OCI-LY1 (cell line): ENCODE data around the gene GPR183.
"Not testable (repeated sequence)": the region's sequence is repeated elsewhere in the genome, so short reads cannot be mapped to it uniquely, and the experiment has no call there.

Source experiments
- H2AFZ ChIP-seq: fragments of 200-600 bp; sonication (generic), shearing (Covaris generic); 2 replicates; pipeline ENCODE4 v1.6.0; 2014; ENCODE audit warnings: antibody characterized with exemption, mild to moderate bottlenecking, low read length
- H3F3A ChIP-seq: fragments of 200-600 bp; sonication (generic), shearing (Covaris generic); 2 replicates; pipeline ENCODE4 v1.6.0; 2014; ENCODE audit warnings: mild to moderate bottlenecking, antibody characterized with exemption, low read length, moderate library complexity; ENCODE audit not compliant: insufficient read depth
- H3K27ac ChIP-seq: fragments of 200-600 bp; sonication (generic); 2 replicates; pipeline ENCODE4 v1.5.1; 2014; ENCODE audit warnings: low read length, mixed run types, mild to moderate bottlenecking, low read depth; ENCODE audit not compliant: poor library complexity, severe bottlenecking
- H3K27me3 ChIP-seq: fragments of 200-600 bp; sonication (generic); 2 replicates; pipeline ENCODE4 v1.6.0; 2014; ENCODE audit warnings: antibody characterized with exemption, mild to moderate bottlenecking, low read length, moderate library complexity; ENCODE audit not compliant: insufficient read depth
- H3K36me3 ChIP-seq: fragments of 200-600 bp; sonication (generic); 2 replicates; pipeline ENCODE4 v1.6.1; 2014; ENCODE audit warnings: mild to moderate bottlenecking, antibody characterized with exemption, low read length, moderate library complexity, mixed read lengths; ENCODE audit not compliant: insufficient read depth
- H3K4me1 ChIP-seq: fragments of 200-600 bp; sonication (generic); 2 replicates; pipeline ENCODE4 v1.5.1; 2014; ENCODE audit warnings: mild to moderate bottlenecking, low read length, moderate library complexity; ENCODE audit not compliant: insufficient read depth, severe bottlenecking
- H3K4me2 ChIP-seq: fragments of 200-600 bp; sonication (generic), shearing (Covaris generic); 2 replicates; pipeline ENCODE4 v1.6.1; 2014; ENCODE audit warnings: low read length
- H3K4me3 ChIP-seq: fragments of 200-600 bp; sonication (generic); 2 replicates; pipeline ENCODE4 v1.5.1; 2014; ENCODE audit warnings: low read length, low read depth, mild to moderate bottlenecking, mixed read lengths; ENCODE audit not compliant: poor library complexity, severe bottlenecking
- H3K79me2 ChIP-seq: fragments of 200-600 bp; shearing (Covaris generic); 2 replicates; pipeline ENCODE4 v1.6.1; 2016; ENCODE audit warnings: mixed run types, low read length, mixed read lengths; ENCODE audit not compliant: insufficient read depth
- H3K9ac ChIP-seq: fragments of 200-600 bp; sonication (generic), shearing (Covaris generic); 2 replicates; pipeline ENCODE4 v1.6.1; 2014; ENCODE audit warnings: mild to moderate bottlenecking, low read length, mixed read lengths
- H3K9me2 ChIP-seq: fragments of 200-600 bp; sonication (generic), shearing (Covaris generic); 2 replicates; pipeline ENCODE4 v1.6.1; 2014; ENCODE audit warnings: low read depth, mild to moderate bottlenecking, low read length, mixed read lengths
- H3K9me3 ChIP-seq: fragments of 200-600 bp; shearing (Covaris generic); 2 replicates; pipeline ENCODE4 v1.6.1; 2014; ENCODE audit warnings: low read length, mixed read lengths
- H4K20me1 ChIP-seq: fragments of 200-600 bp; sonication (generic), shearing (Covaris generic); 2 replicates; pipeline ENCODE4 v1.6.0; 2016; ENCODE audit warnings: mild to moderate bottlenecking, low read length; ENCODE audit not compliant: insufficient read depth
- CTCF ChIP-seq: fragments of 200-600 bp; sonication (generic), shearing (Covaris generic); IDR thresholded peaks from 2 replicates; pipeline ENCODE4 v1.5.1; 2017; ENCODE audit warnings: mild to moderate bottlenecking, antibody characterized with exemption, low read length, moderate library complexity, mixed read lengths
- EZH2 ChIP-seq: fragments of 200-600 bp; sonication (generic), shearing (Covaris generic); IDR thresholded peaks from 2 replicates; pipeline ENCODE4 v1.8.0; 2017; ENCODE audit warnings: borderline replicate concordance, mixed run types, mild to moderate bottlenecking, antibody characterized with exemption, low read length, moderate library complexity, mixed read lengths

GPR183 gene

GRCh38 chr13:99254830-99255229, 52.4 kb downstream of the GPR183 start:
- Histone ChIP-seq H2AFZ (no peak overlapping the region), H4K20me1 (no peaks in the 10 kb centered on the region), H3K79me2 (peaks cover 25% of the 10 kb centered on the region), H3F3A (no peaks in the 10 kb centered on the region), H3K9me3 (no peaks in the 10 kb centered on the region), H3K36me3 (peaks cover 32% of the 10 kb centered on the region), H3K4me3 (no peak overlapping the region), H3K9me2 (no peaks in the 10 kb centered on the region), H3K27me3 (no peaks in the 10 kb centered on the region), H3K27ac (no peak overlapping the region), H3K4me1 (peaks cover 43% of the 10 kb centered on the region), H3K4me2 (no peak overlapping the region), H3K9ac (no peak overlapping the region)
- no peak for TF ChIP-seq CTCF
- TF ChIP-seq EZH2, result no peak

- TF ChIP-seq EZH2 (no peak), CTCF (no peak)
- no peak overlapping the region for H3K4me3 ChIP-seq
These were observed 55.3 kb downstream of the GPR183 start for GRCh38 chr13:99251921-99252320.

GRCh38 chr13:99250982-99251825, 56.0 kb downstream of the GPR183 start:
- Histone ChIP-seq H2AFZ (no peak overlapping the region), H3K4me1 (peaks cover 10% of the 10 kb centered on the region), H3F3A (no peaks in the 10 kb centered on the region), H3K9me2 (no peaks in the 10 kb centered on the region), H3K4me3 (no peak overlapping the region), H3K79me2 (peaks cover 7% of the 10 kb centered on the region), H3K27ac (no peak overlapping the region), H3K9ac (no peak overlapping the region), H3K9me3 (no peaks in the 10 kb centered on the region), H3K4me2 (no peak overlapping the region), H3K36me3 (peaks cover 36% of the 10 kb centered on the region), H3K27me3 (no peaks in the 10 kb centered on the region), H4K20me1 (no peaks in the 10 kb centered on the region)
- TF ChIP-seq EZH2, result no peak
- TF ChIP-seq CTCF, result no peak

More at GRCh38 chr13:99251921-99252320, 55.3 kb downstream of the GPR183 start:
- Histone ChIP-seq H2AFZ (no peak overlapping the region), H3K79me2 (peaks cover 14% of the 10 kb centered on the region), H3K4me2 (no peak overlapping the region), H3K9me3 (no peaks in the 10 kb centered on the region), H3K4me1 (peaks cover 17% of the 10 kb centered on the region), H3K9ac (no peak overlapping the region), H4K20me1 (no peaks in the 10 kb centered on the region), H3F3A (no peaks in the 10 kb centered on the region), H3K36me3 (peaks cover 37% of the 10 kb centered on the region), H3K9me2 (no peaks in the 10 kb centered on the region), H3K27ac (no peak overlapping the region), H3K27me3 (no peaks in the 10 kb centered on the region)

- not testable (repeated sequence) for H3K9me2 ChIP-seq, H3K9me3 ChIP-seq, H3K27me3 ChIP-seq, H3K27ac ChIP-seq, H3K79me2 ChIP-seq, H3F3A ChIP-seq, H3K9ac ChIP-seq, H4K20me1 ChIP-seq, H3K4me3 ChIP-seq, H3K4me2 ChIP-seq, H3K4me1 ChIP-seq, H2AFZ ChIP-seq
- peaks cover 20% of the 10 kb centered on the region for H3K36me3 ChIP-seq
These were observed 57.6 kb downstream of the GPR183 start for GRCh38 chr13:99249606-99250005.

- not testable (repeated sequence) for H3F3A ChIP-seq, H3K27ac ChIP-seq, H3K9me2 ChIP-seq, H3K4me1 ChIP-seq, H2AFZ ChIP-seq, H3K9me3 ChIP-seq, H3K4me2 ChIP-seq, H3K4me3 ChIP-seq, H3K9ac ChIP-seq, H4K20me1 ChIP-seq, H3K27me3 ChIP-seq, H3K79me2 ChIP-seq
- H3K36me3 ChIP-seq, result peaks cover 16% of the 10 kb centered on the region
These were observed 58.0 kb downstream of the GPR183 start for GRCh38 chr13:99249178-99249577.
